ENCODE measurements around the gene ASH1L. TPM values are rescaled to one million over a fixed set of nuclear protein-coding genes. Genes with fewer than 3 reads are reported as not detected.
"Not testable (repeated sequence)": the region's sequence is repeated elsewhere in the genome, so short reads cannot be mapped to it uniquely, and the experiment has no call there.

The ASH1L gene
- total and polyA plus RNA-seq, 2 donors from 2014 or later = 4.2 to 68.5 TPM

DNA sequence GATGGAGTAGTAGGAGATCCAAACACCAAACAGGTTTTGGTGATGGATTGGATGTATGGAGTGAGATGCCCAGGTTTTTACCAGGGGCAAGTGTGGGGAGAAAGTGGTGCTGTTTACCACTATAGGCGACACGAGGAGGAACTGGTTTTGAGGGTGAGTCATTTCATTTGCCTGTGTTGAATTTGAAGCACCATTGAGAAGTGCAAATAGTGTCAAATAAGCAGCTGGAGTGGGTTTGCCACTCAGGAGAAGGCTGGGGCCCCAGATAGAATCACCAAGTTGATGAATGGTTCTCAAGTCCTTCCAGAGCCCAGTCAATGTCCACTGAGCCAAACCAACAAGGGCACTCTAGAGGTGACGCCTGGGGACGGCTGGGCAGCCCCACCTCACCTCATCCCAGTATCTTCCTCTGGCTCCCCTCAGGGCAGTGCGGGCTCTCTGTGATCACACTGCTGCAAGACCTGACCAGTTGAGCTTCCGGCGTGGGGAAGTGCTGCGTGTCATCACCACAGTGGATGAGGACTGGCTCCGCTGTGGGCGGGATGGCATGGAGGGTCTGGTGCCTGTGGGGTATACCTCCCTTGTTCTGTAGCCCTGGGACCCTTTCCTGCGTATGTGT is 232.5 kb downstream of the ASH1L start:
- no peak for TF ChIP-seq CTCF (IDR thresholded peaks at IDR 0.05; ENCODE audit: borderline replicate concordance, extremely low read depth, insufficient read depth)
- intact Hi-C loops (cut with DNase I) = no loop called here
- H3K4me3 ChIP-seq (ENCODE audit: low read length in 3 of 3) = no peak overlapping the region
- H3K36me3 ChIP-seq (ENCODE audit: control insufficient read depth in 2 of 3, insufficient read depth in 3 of 3, low read length in 3 of 3) = peaks cover 6 to 21% (median 15%) of the 10 kb centered on the region in 3 donors
- H3K27ac ChIP-seq (ENCODE audit: low read depth in 2 of 2, low read length in 2 of 2) = no peak overlapping the region
- peaks cover 0 to 8% (median 0%) of the 10 kb centered on the region in 3 donors for H3K4me1 ChIP-seq (ENCODE audit: control insufficient read depth in 2 of 3, insufficient read depth in 2 of 3, low read depth in 1 of 3, low read length in 3 of 3)
- FAIRE-seq (no peak), DNase-seq (no peak)
- H3K27me3 ChIP-seq (ENCODE audit: control insufficient read depth, insufficient read depth, low read length) = no peaks in the 10 kb centered on the region
- H3K9ac ChIP-seq (ENCODE audit: low read length in 3 of 3) = no peak overlapping the region
- H3K9me3 ChIP-seq (ENCODE audit: control insufficient read depth in 2 of 3, insufficient read depth in 1 of 3, low read length in 3 of 3) = no peaks in the 10 kb centered on the region

GRCh38 chr1:155328856-155329255 is 233.7 kb downstream of the ASH1L start:
- H3K27ac ChIP-seq (ENCODE audit: low read depth in 2 of 2, low read length in 2 of 2); H3K27me3 ChIP-seq (ENCODE audit: control insufficient read depth, insufficient read depth, low read length); DNase-seq; H3K9ac ChIP-seq (ENCODE audit: low read length in 3 of 3); intact Hi-C loops (cut with DNase I); H3K9me3 ChIP-seq (ENCODE audit: control insufficient read depth in 2 of 3, insufficient read depth in 1 of 3, low read length in 3 of 3); H3K4me3 ChIP-seq (ENCODE audit: low read length in 3 of 3); FAIRE-seq; H3K4me1 ChIP-seq (ENCODE audit: control insufficient read depth in 2 of 3, insufficient read depth in 2 of 3, low read depth in 1 of 3, low read length in 3 of 3): not testable (repeated sequence)
- peaks cover 2 to 15% (median 12%) of the 10 kb centered on the region in 3 donors for H3K36me3 ChIP-seq (ENCODE audit: control insufficient read depth in 2 of 3, insufficient read depth in 3 of 3, low read length in 3 of 3)

GRCh38 chr1:155327981-155328380 is 234.6 kb downstream of the ASH1L start:
- H3K9me3 ChIP-seq (ENCODE audit: control insufficient read depth in 2 of 3, insufficient read depth in 1 of 3, low read length in 3 of 3) = no peaks in the 10 kb centered on the region
- H3K4me1 ChIP-seq (ENCODE audit: control insufficient read depth in 2 of 3, insufficient read depth in 2 of 3, low read depth in 1 of 3, low read length in 3 of 3) = peaks cover 0 to 6% (median 0%) of the 10 kb centered on the region in 3 donors
- peaks cover 2 to 15% (median 12%) of the 10 kb centered on the region in 3 donors for H3K36me3 ChIP-seq (ENCODE audit: control insufficient read depth in 2 of 3, insufficient read depth in 3 of 3, low read length in 3 of 3)
- no peak for TF ChIP-seq CTCF (IDR thresholded peaks at IDR 0.05; ENCODE audit: borderline replicate concordance, extremely low read depth, insufficient read depth)
- H3K9ac ChIP-seq (ENCODE audit: low read length in 3 of 3) = no peak overlapping the region
- FAIRE-seq (no peak), DNase-seq (no peak)
- H3K27ac ChIP-seq (ENCODE audit: low read depth in 2 of 2, low read length in 2 of 2) = no peak overlapping the region
- intact Hi-C loops (cut with DNase I) = no loop called here
- no peaks in the 10 kb centered on the region for H3K27me3 ChIP-seq (ENCODE audit: control insufficient read depth, insufficient read depth, low read length)
- no peak overlapping the region for H3K4me3 ChIP-seq (ENCODE audit: low read length in 3 of 3)

DNA sequence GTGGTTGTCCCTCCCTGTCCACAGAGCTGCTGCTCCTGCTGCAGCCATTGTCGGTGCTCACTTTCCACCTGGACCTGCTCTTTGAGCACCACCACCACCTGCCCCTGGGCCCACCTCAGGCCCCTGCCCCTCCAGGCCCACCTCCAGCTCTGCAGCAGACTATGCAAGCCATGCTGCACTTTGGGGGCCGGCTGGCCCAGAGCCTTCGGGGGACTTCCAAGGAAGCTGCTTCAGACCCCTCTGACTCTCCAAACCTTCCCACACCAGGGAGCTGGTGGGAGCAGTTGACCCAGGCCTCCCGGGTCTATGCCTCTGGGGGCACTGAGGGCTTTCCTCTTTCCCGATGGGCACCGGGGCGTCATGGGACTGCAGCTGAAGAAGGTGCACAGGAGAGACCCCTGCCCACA is 236.0 kb downstream of the ASH1L start:
- H3K9ac ChIP-seq (ENCODE audit: low read length in 3 of 3) = no peak overlapping the region
- H3K27ac ChIP-seq (ENCODE audit: low read depth in 2 of 2, low read length in 2 of 2) = no peak overlapping the region
- peaks cover 2 to 15% (median 12%) of the 10 kb centered on the region in 3 donors for H3K36me3 ChIP-seq (ENCODE audit: control insufficient read depth in 2 of 3, insufficient read depth in 3 of 3, low read length in 3 of 3)
- peaks cover 0 to 12% (median 0%) of the 10 kb centered on the region in 3 donors for H3K4me1 ChIP-seq (ENCODE audit: control insufficient read depth in 2 of 3, insufficient read depth in 2 of 3, low read depth in 1 of 3, low read length in 3 of 3)
- H3K27me3 ChIP-seq (ENCODE audit: control insufficient read depth, insufficient read depth, low read length) = no peaks in the 10 kb centered on the region
- no peak for TF ChIP-seq CTCF (IDR thresholded peaks at IDR 0.05; ENCODE audit: borderline replicate concordance, extremely low read depth, insufficient read depth)
- intact Hi-C loops (cut with DNase I) = no loop called here
- DNase-seq = peak in 1 of 5 donors; percentile 79
- no peaks in the 10 kb centered on the region for H3K9me3 ChIP-seq (ENCODE audit: control insufficient read depth in 2 of 3, insufficient read depth in 1 of 3, low read length in 3 of 3)
- no peak overlapping the region for H3K4me3 ChIP-seq (ENCODE audit: low read length in 3 of 3)
- FAIRE-seq = no peak
